Measurements from ENCODE around the gene NRGN. TPM values are rescaled to one million over a fixed set of nuclear protein-coding genes. Genes with fewer than 3 reads are reported as not detected.

Gene NRGN
- total and polyA plus RNA-seq, 8 donors = 0.37 to 5.5 (median 2.0) TPM; not detected in 4

DNA sequence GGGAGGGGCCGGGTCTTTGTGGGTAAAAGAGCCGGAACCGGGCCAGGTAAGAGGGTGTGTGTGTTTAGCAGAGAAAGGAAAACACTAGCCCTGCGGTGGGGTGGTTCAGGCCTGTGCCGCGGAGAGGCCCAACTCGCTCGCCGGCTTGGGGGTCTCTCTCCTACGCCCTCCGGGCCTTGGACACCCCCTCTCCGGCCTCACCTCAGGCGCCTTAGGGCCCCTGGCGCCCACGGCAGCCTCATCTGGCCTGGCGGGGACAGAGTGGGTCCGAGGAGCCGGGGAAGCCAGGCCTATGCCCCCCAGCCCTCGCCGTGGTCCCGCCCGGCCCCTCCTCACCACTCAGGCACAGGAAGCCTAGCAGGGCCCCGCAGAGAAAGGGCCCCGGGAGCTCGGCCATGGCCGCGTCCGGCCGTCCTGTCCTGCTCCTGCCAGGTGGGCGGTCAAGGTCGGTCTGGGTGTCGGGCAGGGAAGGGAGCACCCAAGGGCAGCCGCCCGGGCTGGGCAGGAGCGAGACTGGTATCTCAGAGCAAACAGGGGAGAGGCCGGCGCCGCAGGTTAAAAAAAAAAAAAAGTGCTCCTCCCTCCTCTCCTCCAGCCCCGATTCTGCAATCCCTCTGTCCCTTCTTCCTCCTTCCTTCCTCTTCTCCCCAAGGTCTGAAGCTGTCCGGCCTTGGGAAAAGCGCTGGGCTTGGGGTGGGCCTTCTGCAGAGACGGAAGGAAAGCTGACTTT is 12.2 kb downstream of the NRGN start, which contains the start of gene VSIG2:
Gene VSIG2, minus strand, starts transcription at position 515 of the 730 bp plus-strand sequence. Its CDS starts 118 bp downstream, at position 397.
- peak within 1 kb of the TSS; percentile 91 to 98 (median 97) for H3K27ac ChIP-seq
- peak within 1 kb of the TSS; percentile 39 to 56 (median 48) for H3K4me3 ChIP-seq
- H3K4me1 ChIP-seq = peaks cover 9 to 61% (median 59%) of the 10 kb centered on the region in 4 donors
- peaks cover 0 to 78% (median 9%) of the 10 kb centered on the region in 3 donors for H3K27me3 ChIP-seq
- no peaks in the 10 kb centered on the region for H3K9me3 ChIP-seq
- TF ChIP-seq, protein P1, sequence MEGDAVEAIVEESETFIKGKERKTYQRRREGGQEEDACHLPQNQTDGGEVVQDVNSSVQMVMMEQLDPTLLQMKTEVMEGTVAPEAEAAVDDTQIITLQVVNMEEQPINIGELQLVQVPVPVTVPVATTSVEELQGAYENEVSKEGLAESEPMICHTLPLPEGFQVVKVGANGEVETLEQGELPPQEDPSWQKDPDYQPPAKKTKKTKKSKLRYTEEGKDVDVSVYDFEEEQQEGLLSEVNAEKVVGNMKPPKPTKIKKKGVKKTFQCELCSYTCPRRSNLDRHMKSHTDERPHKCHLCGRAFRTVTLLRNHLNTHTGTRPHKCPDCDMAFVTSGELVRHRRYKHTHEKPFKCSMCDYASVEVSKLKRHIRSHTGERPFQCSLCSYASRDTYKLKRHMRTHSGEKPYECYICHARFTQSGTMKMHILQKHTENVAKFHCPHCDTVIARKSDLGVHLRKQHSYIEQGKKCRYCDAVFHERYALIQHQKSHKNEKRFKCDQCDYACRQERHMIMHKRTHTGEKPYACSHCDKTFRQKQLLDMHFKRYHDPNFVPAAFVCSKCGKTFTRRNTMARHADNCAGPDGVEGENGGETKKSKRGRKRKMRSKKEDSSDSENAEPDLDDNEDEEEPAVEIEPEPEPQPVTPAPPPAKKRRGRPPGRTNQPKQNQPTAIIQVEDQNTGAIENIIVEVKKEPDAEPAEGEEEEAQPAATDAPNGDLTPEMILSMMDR (IDR thresholded peaks at IDR 0.05) = no peak
- TF ChIP-seq EP300 (IDR thresholded peaks at IDR 0.05) (no peak), POLR2AphosphoS5 (IDR thresholded peaks at IDR 0.05) (peak in 2 of 3 donors; percentile 86 to 90), POLR2A (IDR thresholded peaks at IDR 0.05) (peak in 1 of 4 donors; percentile 44)
- peak; percentile 74 to 86 for DNase-seq
- WGBS, 5 donors = 20 to 35% (median 31%) methylated on average over 33 to 42 of the region's 42 CpGs
- H3K36me3 ChIP-seq = no peaks in the 10 kb centered on the region
- intact Hi-C loops (cut with DNase I; ENCODE audit: low total_unique reads) = no loop called here

DNA sequence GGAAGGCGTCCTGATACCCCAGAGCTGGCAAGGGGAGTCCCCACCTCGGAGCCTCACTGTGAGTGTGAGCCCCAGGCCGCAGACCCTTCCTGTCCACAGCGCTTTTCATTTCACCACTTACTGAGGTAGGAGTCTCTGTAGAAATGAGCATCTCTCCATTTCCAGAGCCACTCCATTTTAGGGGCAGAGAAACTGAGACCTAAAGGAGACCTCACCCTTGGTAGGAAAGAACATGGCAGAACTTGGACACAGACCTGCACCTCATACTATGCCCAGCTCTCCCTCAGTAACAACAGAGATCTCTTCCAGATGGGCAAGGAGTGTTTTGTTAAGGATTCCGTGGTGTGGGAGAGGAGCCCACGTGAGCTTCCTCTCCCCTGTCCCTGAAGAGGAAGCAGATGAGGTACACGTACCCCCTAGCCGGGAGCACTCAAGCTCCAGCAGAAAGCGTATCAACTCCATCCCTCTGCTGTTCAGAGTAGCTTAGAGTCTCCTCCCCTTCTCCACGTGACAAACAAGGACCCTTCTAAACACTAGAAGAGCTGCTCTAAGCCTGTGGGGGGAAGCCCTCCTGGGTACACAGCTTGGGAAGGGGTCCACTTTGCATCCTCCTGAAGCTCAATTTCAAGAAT is 12.8 kb downstream of the NRGN start:
- Histone ChIP-seq H3K4me1 (peaks cover 3 to 54% (median 53%) of the 10 kb centered on the region in 4 donors), H3K4me3 (peak overlapping the region; percentile 39 to 56 (median 48)), H3K27me3 (peaks cover 0 to 78% (median 5%) of the 10 kb centered on the region in 3 donors), H3K9me3 (no peaks in the 10 kb centered on the region), H3K36me3 (no peaks in the 10 kb centered on the region), H3K27ac (peak overlapping the region; percentile 91 to 98 (median 97))
- 16 to 36% (median 23%) methylated on average over 8 to 10 of the region's 10 CpGs for WGBS, 5 donors
- intact Hi-C loops (cut with DNase I; ENCODE audit: low total_unique reads) = no loop called here
- peak in 1 of 2 donors; percentile 52 for DNase-seq
- TF ChIP-seq POLR2A (IDR thresholded peaks at IDR 0.05) (no peak), POLR2AphosphoS5 (IDR thresholded peaks at IDR 0.05) (no peak), EP300 (IDR thresholded peaks at IDR 0.05) (no peak)
- TF ChIP-seq, protein P1 (IDR thresholded peaks at IDR 0.05) = no peak

DNA sequence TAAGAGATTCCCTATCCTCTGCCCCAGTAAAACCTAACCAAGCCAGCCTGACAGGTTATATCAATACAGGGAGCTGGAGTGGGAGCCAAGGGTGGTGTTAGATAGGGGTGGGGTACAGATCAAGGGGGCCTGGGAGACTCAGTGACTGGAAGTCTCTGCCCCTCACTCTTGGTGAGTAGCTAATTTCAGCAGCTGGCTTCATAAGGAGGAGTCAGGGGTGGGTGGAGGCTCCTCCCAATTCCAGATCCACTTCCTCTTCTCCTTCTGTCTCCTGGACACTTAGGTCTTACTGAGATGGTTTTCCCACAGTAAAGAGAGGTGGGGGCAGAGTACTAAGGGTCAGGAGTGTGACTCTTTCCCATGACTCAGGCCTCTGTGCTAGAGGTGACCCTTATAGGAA is 13.5 kb downstream of the NRGN start:
- Histone ChIP-seq H3K4me3 (peak overlapping the region in 1 of 4 donors; percentile 54), H3K27me3 (peaks cover 0 to 78% (median 5%) of the 10 kb centered on the region in 3 donors), H3K4me1 (peaks cover 4 to 54% (median 52%) of the 10 kb centered on the region in 4 donors), H3K9me3 (no peaks in the 10 kb centered on the region), H3K27ac (peak overlapping the region; percentile 56 to 98 (median 96)), H3K36me3 (no peaks in the 10 kb centered on the region)
- intact Hi-C loops (cut with DNase I; ENCODE audit: low total_unique reads) = no loop called here
- DNase-seq = peak in 1 of 2 donors; percentile 45
- TF ChIP-seq POLR2AphosphoS5 (IDR thresholded peaks at IDR 0.05) (no peak), POLR2A (IDR thresholded peaks at IDR 0.05) (no peak), EP300 (IDR thresholded peaks at IDR 0.05) (no peak)
- TF ChIP-seq, protein P1 (IDR thresholded peaks at IDR 0.05) = no peak

DNA sequence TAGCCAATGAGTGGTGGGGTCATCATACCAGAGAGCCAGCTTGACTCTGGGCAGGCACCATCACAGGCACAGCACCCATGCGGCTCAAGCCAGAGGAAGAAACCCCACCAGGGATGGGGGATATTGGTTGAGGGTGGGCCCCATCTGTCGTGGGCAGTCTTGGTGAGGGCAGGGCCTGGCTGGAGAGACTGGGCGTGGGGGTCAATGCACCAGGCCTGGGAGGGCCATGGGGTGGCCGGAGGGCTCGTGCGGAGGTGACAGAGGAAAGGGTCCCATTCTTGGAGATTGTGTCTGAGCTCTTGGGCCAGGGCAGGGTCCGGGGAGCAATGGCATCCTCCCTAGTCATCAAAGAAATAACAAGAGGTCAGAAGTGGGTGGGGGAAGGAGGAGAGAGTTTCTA is 13.9 kb downstream of the NRGN start:
- Histone ChIP-seq H3K4me3 (no peak overlapping the region), H3K4me1 (peaks cover 8 to 54% (median 52%) of the 10 kb centered on the region in 4 donors), H3K9me3 (no peaks in the 10 kb centered on the region), H3K27ac (peak overlapping the region in 4 of 5 donors; percentile 56 to 98 (median 94)), H3K36me3 (no peaks in the 10 kb centered on the region), H3K27me3 (peaks cover 0 to 78% (median 5%) of the 10 kb centered on the region in 3 donors)
- WGBS, 5 donors = 81 to 96% (median 89%) methylated on average over 7 of the region's 7 CpGs
- intact Hi-C loops (cut with DNase I; ENCODE audit: low total_unique reads) = no loop called here
- TF ChIP-seq POLR2A (IDR thresholded peaks at IDR 0.05) (no peak), EP300 (IDR thresholded peaks at IDR 0.05) (no peak), POLR2AphosphoS5 (IDR thresholded peaks at IDR 0.05) (no peak)
- TF ChIP-seq, protein P1 (IDR thresholded peaks at IDR 0.05) = no peak
- DNase-seq = no peak

Measured in stomach (tissue), 9 donors.